Caco-2 (cell line): ENCODE results near the gene ZFY. TPM values are rescaled to one million over a fixed set of nuclear protein-coding genes. Genes with fewer than 3 reads are reported as not detected.

ENCODE experiments used
- BruUV-seq: library from RNA; stranded (reverse); fragments of 400-500 nt; replicated peaks from 2 replicates; lab custom pipeline; 2021; lab: Mats Ljungman, UMichigan
- CTCF ChIA-PET: fragments of 300-600 bp; sonication (Branson Sonifier 250); formaldehyde crosslinking; loops from one replicate; lab custom pipeline; 2022; ENCODE audit warnings: antibody characterized with exemption; lab: Charles Lee
- POLR2A ChIA-PET: fragments of 300-600 bp; sonication (Branson Sonifier 250); formaldehyde crosslinking; loops from one replicate; lab custom pipeline; 2022; ENCODE audit warnings: antibody characterized with exemption; lab: Charles Lee
- DNase-seq, 2 experiments: peaks; one replicate each; pipeline versions ENCODE4 v3.0.0 to v3.0.0-alpha.2; 2020 to 2022
- H3K27me3 ChIP-seq: replicated peaks from 2 replicates; pipeline ENCODE4 v1.6.0; 2011; ENCODE audit warnings: low read length; ENCODE audit not compliant: control insufficient read depth, insufficient read depth
- H3K36me3 ChIP-seq: 2 replicates; pipeline ENCODE4 v1.5.1; 2011; ENCODE audit warnings: low read length; ENCODE audit not compliant: control insufficient read depth, insufficient read depth
- H3K4me1 ChIP-seq: fragments of 250-450 bp; sonication (Bioruptor Pico); 2 replicates; pipeline ENCODE4 v1.5.1; 2020; ENCODE audit warnings: mild to moderate bottlenecking
- H3K4me3 ChIP-seq: 2 replicates; pipeline ENCODE4 v1.5.1; 2011; ENCODE audit warnings: low read depth, mild to moderate bottlenecking, control low read depth, low read length
- H3K9me3 ChIP-seq: fragments of 250-450 bp; sonication (Bioruptor Pico); 2 replicates; pipeline ENCODE4 v1.5.1; 2020; ENCODE audit warnings: mild to moderate bottlenecking, moderate library complexity
- H3K27ac Mint-ChIP-seq: one replicate; pipeline ENCODE4 v1.8.0; 2022; ENCODE audit warnings: mixed read lengths; ENCODE audit not compliant: unreplicated experiment
- H3K27me3 Mint-ChIP-seq: one replicate; pipeline ENCODE4 v1.8.0; 2022; ENCODE audit warnings: mixed read lengths; ENCODE audit not compliant: insufficient read depth, unreplicated experiment
- H3K36me3 Mint-ChIP-seq: one replicate; pipeline ENCODE4 v1.8.0; 2022; ENCODE audit warnings: mild to moderate bottlenecking, mixed read lengths; ENCODE audit not compliant: insufficient read depth, unreplicated experiment
- H3K4me1 Mint-ChIP-seq: one replicate; pipeline ENCODE4 v1.8.0; 2022; ENCODE audit warnings: low read depth, mixed read lengths; ENCODE audit not compliant: unreplicated experiment
- H3K4me3 Mint-ChIP-seq: one replicate; pipeline ENCODE4 v1.8.0; 2022; ENCODE audit warnings: mild to moderate bottlenecking, moderate library complexity, mixed read lengths; ENCODE audit not compliant: unreplicated experiment
- H3K9me3 Mint-ChIP-seq: one replicate; pipeline ENCODE4 v1.8.0; 2022; ENCODE audit warnings: mixed read lengths; ENCODE audit not compliant: unreplicated experiment
- intact Hi-C: fragments of 100-400 bp; cut with micrococcal nuclease; formaldehyde crosslinking; loops from one replicate; pipeline ENCODE4 v1.10.0; 2022; ENCODE audit not compliant: unreplicated experiment
- total RNA-seq: library from RNA; stranded (reverse); gene quantifications from 2 replicates; pipeline ENCODE4 v1.2.3, GENCODE V29; 2022
- TF ChIP-seq, protein P1 (sequence below), 2 experiments: fragments of 200-600 bp in 1 of 2; IDR thresholded peaks; 1 replicate in 1 of 2; 2 replicates in 1 of 2; pipeline versions ENCODE4 v1.5.1 to v1.8.0; 2011 to 2022; ENCODE audit warnings: antibody characterized with exemption in 1 of 2, control low read depth in 1 of 2, inconsistent platforms in 1 of 2, low read depth in 1 of 2, low read length in 1 of 2, mild to moderate bottlenecking in 1 of 2, moderate library complexity in 1 of 2; ENCODE audit not compliant: insufficient read depth in 1 of 2, severe bottlenecking in 1 of 2, unreplicated experiment in 1 of 2

Gene ZFY
- total RNA-seq, 1 experiment from 2014 or later = not detected

DNA sequence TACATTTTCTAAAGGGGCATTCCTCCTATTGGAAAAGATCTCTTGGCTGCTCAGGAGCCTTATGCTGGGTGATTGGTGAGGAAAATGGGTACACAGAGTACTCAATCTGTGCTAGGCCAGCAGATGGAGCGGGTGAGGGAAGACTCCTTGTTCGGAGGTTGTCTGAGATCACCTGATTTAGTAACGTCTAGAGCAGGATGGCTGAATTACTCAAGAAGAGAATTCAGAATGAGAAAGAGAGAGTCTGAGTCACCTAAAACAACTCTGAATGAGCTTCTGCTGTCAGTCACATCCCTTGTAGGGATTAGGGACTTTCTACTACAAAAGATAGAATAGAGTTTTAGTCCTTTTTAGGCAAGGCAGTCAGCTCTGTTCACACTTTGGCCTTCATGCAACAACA, 47.2 kb upstream of the ZFY start:
- no peak for DNase-seq
- no peak overlapping the region for H3K27ac Mint-ChIP-seq
- H3K27me3 Mint-ChIP-seq = no peaks in the 10 kb centered on the region
- no TSS peak for BruUV-seq
- H3K4me3 ChIP-seq = no peak overlapping the region
- no peaks in the 10 kb centered on the region for H3K4me1 ChIP-seq
- CTCF ChIA-PET = no interaction called here
- no peak overlapping the region for H3K4me3 Mint-ChIP-seq
- no peaks in the 10 kb centered on the region for H3K27me3 ChIP-seq
- TF ChIP-seq, protein P1, sequence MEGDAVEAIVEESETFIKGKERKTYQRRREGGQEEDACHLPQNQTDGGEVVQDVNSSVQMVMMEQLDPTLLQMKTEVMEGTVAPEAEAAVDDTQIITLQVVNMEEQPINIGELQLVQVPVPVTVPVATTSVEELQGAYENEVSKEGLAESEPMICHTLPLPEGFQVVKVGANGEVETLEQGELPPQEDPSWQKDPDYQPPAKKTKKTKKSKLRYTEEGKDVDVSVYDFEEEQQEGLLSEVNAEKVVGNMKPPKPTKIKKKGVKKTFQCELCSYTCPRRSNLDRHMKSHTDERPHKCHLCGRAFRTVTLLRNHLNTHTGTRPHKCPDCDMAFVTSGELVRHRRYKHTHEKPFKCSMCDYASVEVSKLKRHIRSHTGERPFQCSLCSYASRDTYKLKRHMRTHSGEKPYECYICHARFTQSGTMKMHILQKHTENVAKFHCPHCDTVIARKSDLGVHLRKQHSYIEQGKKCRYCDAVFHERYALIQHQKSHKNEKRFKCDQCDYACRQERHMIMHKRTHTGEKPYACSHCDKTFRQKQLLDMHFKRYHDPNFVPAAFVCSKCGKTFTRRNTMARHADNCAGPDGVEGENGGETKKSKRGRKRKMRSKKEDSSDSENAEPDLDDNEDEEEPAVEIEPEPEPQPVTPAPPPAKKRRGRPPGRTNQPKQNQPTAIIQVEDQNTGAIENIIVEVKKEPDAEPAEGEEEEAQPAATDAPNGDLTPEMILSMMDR (IDR thresholded peaks at IDR 0.05; ENCODE audit: insufficient read depth in 1 of 2, low read depth in 1 of 2, low read length in 1 of 2, severe bottlenecking in 1 of 2, unreplicated experiment in 1 of 2) = no peak
- no peaks in the 10 kb centered on the region for H3K36me3 Mint-ChIP-seq
- intact Hi-C loops = no loop called here
- H3K36me3 ChIP-seq = no peaks in the 10 kb centered on the region
- no peaks in the 10 kb centered on the region for H3K4me1 Mint-ChIP-seq
- no peaks in the 10 kb centered on the region for H3K9me3 ChIP-seq
- H3K9me3 Mint-ChIP-seq = no peaks in the 10 kb centered on the region
- POLR2A ChIA-PET = no interaction called here

DNA sequence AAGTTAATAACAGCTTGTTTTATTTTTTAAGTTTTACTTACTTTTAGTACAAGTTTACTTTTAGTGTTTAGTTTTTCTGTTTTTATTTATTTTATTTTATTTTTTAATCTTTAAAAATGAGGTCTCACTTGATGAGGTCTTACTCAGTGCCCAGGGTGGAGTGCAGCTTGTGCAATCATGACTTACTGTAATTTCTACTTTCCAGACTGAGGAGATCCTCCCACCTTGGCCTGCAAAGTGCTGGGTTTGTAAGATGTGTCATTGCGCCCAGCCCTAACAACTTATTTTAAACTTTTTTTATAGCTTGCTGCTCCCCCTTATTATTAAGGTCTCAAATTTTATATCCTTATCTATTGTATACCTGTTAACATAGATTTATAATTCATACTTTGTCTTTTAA, 41.7 kb upstream of the ZFY start:
- H3K4me3 ChIP-seq = no peak overlapping the region
- no peak for DNase-seq
- H3K27ac Mint-ChIP-seq = no peak overlapping the region
- H3K4me1 ChIP-seq = no peaks in the 10 kb centered on the region
- H3K9me3 Mint-ChIP-seq = no peaks in the 10 kb centered on the region
- no peaks in the 10 kb centered on the region for H3K27me3 Mint-ChIP-seq
- no peaks in the 10 kb centered on the region for H3K9me3 ChIP-seq
- BruUV-seq = no TSS peak
- no peak overlapping the region for H3K4me3 Mint-ChIP-seq
- no peaks in the 10 kb centered on the region for H3K36me3 ChIP-seq
- no peaks in the 10 kb centered on the region for H3K36me3 Mint-ChIP-seq
- POLR2A ChIA-PET = no interaction called here
- CTCF ChIA-PET = no interaction called here
- TF ChIP-seq, protein P1 (IDR thresholded peaks at IDR 0.05; ENCODE audit: insufficient read depth in 1 of 2, low read depth in 1 of 2, low read length in 1 of 2, severe bottlenecking in 1 of 2, unreplicated experiment in 1 of 2) = no peak
- H3K4me1 Mint-ChIP-seq = no peaks in the 10 kb centered on the region
- intact Hi-C loops = no loop called here
- H3K27me3 ChIP-seq = no peaks in the 10 kb centered on the region

- POLR2A ChIA-PET = no interaction called here
- no peaks in the 10 kb centered on the region for H3K9me3 Mint-ChIP-seq
- intact Hi-C loops = no loop called here
These were observed 39.1 kb upstream of the ZFY start for GRCh38 chrY:2896050-2896449.

More at GRCh38 chrY:2896050-2896449, 39.1 kb upstream of the ZFY start:
- H3K4me3 ChIP-seq = no peak overlapping the region
- TF ChIP-seq, protein P1 (IDR thresholded peaks at IDR 0.05; ENCODE audit: insufficient read depth in 1 of 2, low read depth in 1 of 2, low read length in 1 of 2, severe bottlenecking in 1 of 2, unreplicated experiment in 1 of 2) = no peak
- Mint-ChIP-seq H3K36me3 (no peaks in the 10 kb centered on the region), H3K27ac (no peak overlapping the region), H3K27me3 (no peaks in the 10 kb centered on the region), H3K4me3 (no peak overlapping the region), H3K4me1 (no peaks in the 10 kb centered on the region)
- no peaks in the 10 kb centered on the region for H3K27me3 ChIP-seq
- no peaks in the 10 kb centered on the region for H3K9me3 ChIP-seq
- CTCF ChIA-PET = no interaction called here
- DNase-seq = no peak
- no peaks in the 10 kb centered on the region for H3K36me3 ChIP-seq
- no TSS peak for BruUV-seq
- no peaks in the 10 kb centered on the region for H3K4me1 ChIP-seq
